Cerebellar cortex (tissue), 1 donor: ENCODE data around the gene UGT2A3.
"Not testable (repeated sequence)": the region's sequence is repeated elsewhere in the genome, so short reads cannot be mapped to it uniquely, and the experiment has no call there.

Experiments
- DNase-seq: peaks from one replicate; pipeline ENCODE4 v3.0.0-alpha.2; 2015; ENCODE audit warnings: low spot score

The UGT2A3 gene

GRCh38 chr4:68951078-68951805 is at the start of gene UGT2A3:
UGT2A3 (minus strand) TSS chr4:68951804; CDS start chr4:68951760, 44 bp downstream.
- DNase-seq, result no peak

GRCh38 chr4:68997040-68997439 is 45.4 kb upstream of the UGT2A3 start:
- DNase-seq, result no peak

GRCh38 chr4:68995292-68995691 is 43.7 kb upstream of the UGT2A3 start:
- no peak for DNase-seq

GRCh38 chr4:68987007-68987406 is 35.4 kb upstream of the UGT2A3 start:
- DNase-seq, result no peak

- no peak for DNase-seq
These were observed 33.8 kb upstream of the UGT2A3 start for GRCh38 chr4:68985442-68985841.

- DNase-seq, result no peak
These were observed 33.3 kb upstream of the UGT2A3 start for GRCh38 chr4:68984947-68985346.

GRCh38 chr4:68963374-68963773 is 11.8 kb upstream of the UGT2A3 start:
- no peak for DNase-seq

- no peak for DNase-seq
These were observed 11.3 kb upstream of the UGT2A3 start for GRCh38 chr4:68962868-68963267.

- no peak for DNase-seq
These were observed 8.9 kb upstream of the UGT2A3 start for GRCh38 chr4:68960294-68961163.

GRCh38 chr4:68959085-68959484 is 7.5 kb upstream of the UGT2A3 start:
- not testable (repeated sequence) for DNase-seq

- no peak for DNase-seq
These were observed 2.5 kb upstream of the UGT2A3 start for GRCh38 chr4:68954126-68954525.

- no peak for DNase-seq
These were observed 1.5 kb upstream of the UGT2A3 start for GRCh38 chr4:68953056-68953596.

GRCh38 chr4:68951806-68952585 is 392 bp upstream of the UGT2A3 start:
- no peak for DNase-seq

- no peak for DNase-seq
These were observed 1.6 kb downstream of the UGT2A3 start for GRCh38 chr4:68950033-68950432.

- no peak for DNase-seq
These were observed 2.6 kb downstream of the UGT2A3 start for GRCh38 chr4:68948985-68949384.

GRCh38 chr4:68948044-68948743 is 3.4 kb downstream of the UGT2A3 start:
- DNase-seq, result no peak

GRCh38 chr4:68929076-68929737 is 22.4 kb downstream of the UGT2A3 start:
- no peak for DNase-seq

- no peak for DNase-seq
These were observed 24.4 kb downstream of the UGT2A3 start for GRCh38 chr4:68927165-68927564.

GRCh38 chr4:68922202-68922601 is 29.4 kb downstream of the UGT2A3 start:
- not testable (repeated sequence) for DNase-seq

- no peak for DNase-seq
These were observed 30.6 kb downstream of the UGT2A3 start for GRCh38 chr4:68921051-68921450.

GRCh38 chr4:68917016-68917415 is 34.6 kb downstream of the UGT2A3 start:
- DNase-seq, result no peak
